Fibroblast of peridontal ligament (primary cell): ENCODE results near the gene SLC5A11.

Experiments
- DNase-seq: peaks from one replicate; pipeline ENCODE4 v3.0.0-alpha.2; 2010; ENCODE audit errors: extremely low read depth

Gene SLC5A11

GRCh38 chr16:24918641-24919040, 72.9 kb downstream of the SLC5A11 start:
- no peak for DNase-seq

DNA sequence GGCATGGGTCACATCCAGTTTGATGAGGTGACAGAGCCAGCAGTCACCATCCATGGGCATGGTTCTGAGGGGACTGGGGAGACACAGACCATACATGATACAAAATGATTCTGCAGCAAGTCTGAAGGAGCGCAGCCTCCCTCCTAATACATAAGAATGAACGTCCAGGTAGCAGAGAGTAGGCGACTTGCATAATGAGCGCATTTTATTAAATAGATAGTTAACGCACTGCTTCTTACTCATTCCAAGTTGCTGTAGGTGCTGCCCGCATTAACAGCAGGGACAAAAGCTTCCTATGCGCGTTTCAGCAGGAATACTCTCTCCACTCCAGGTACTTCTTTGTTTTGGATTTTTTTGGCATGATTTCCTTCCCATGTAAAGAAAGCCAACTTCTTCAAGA, 73.8 kb downstream of the SLC5A11 start:
- DNase-seq: no peak

DNA sequence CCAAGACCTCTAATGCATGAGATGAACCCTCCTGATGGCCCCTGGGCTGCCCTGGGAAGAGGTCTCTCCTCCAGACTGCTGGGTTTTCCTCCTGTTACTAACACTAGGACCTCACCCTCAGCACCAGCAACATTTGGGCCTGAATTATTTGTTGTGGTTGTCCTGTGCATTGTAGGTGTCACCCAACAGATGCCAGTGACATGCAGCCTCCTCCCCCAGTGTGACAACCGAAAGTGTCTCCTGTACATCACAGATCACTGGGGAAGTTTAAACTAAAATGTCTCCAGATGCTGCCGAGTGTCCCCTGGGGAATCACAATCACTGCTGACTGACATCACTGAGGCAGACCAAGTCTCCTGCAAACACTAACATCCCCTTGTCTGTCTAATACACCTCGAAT, 74.8 kb downstream of the SLC5A11 start:
- no peak for DNase-seq

GRCh38 chr16:24921229-24921628, 75.5 kb downstream of the SLC5A11 start:
- no peak for DNase-seq

DNA sequence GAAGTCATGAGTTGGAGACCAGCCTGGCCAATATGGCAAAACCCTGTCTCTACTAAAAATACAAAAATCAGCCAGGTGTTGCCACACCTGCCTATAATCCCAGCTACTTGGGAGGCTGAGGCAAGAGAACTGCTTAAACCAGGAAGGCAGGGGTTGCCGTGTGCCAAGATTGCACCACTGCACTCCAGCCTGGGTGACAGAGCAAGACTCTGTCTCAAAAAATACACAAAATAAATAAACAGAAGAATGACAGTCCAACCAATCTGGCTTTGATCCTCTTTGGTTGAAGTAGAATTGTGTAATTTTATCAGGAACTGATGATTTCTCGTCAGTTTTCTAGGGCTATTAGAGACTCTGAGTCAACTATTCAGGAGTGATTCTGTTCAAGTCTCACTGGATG, 79.4 kb downstream of the SLC5A11 start:
- no peak for DNase-seq

GRCh38 chr16:24929409-24929808, 83.6 kb downstream of the SLC5A11 start:
- DNase-seq: no peak

- DNase-seq: no peak
Observed at GRCh38 chr16:24930440-24930839, 84.7 kb downstream of the SLC5A11 start.

DNA sequence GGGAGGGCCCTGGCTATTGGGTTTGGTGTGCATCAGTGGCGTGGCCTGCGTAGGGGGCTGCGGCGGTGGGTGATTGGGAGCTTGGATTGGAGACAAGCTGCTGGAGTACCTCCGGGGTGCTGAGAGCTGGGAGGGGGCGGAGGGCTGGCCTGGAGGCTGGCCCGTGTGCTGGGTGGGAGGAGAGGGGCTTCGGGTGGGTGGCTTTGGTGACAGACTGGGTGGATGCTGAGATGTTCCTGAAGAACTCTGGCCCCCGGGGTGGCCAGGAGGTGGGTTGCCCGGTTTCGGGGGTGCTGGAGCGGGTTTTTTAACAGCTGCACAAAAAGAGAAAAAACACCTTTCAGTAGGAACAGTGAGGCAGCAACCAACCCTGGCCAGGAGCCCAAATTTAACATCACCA, 85.3 kb downstream of the SLC5A11 start:
- DNase-seq: no peak

DNA sequence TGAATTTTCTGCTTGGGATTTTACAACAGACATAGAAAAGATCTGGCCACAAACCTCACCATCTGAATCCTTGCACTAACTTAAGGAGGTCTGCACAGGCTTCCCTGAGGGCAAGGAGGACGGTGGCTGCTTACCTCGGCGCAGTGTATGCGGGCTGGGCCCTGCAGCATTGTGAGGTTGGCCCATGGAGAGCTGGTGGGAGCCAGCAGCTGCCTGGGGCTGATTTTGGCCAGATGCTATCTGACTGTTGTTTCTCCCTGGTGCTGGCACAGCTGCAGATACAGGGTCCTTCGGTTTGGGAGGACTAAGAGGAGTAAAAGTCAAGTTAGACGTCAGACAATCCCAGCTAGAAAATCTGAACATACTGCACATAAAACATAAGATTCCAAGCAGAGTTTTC, 89.6 kb downstream of the SLC5A11 start:
- DNase-seq: no peak

DNA sequence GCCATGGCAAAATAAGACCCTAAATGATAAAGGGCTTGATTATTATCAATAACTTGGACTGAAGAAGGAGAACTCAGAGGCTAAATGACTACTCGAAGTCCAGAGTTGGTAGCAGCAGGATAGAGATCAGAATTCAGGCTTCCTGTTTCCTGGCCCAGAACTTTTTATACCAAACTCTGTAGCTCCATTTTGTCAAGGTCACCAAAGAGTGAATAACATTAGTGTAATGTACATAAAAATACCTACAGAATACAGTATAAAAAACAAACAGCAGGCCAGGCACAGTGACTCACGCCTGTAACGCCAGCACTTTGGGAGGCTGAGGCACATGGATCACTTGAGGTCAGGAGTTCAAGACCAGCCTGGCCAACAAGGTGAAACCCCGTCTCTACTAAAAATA, 90.4 kb downstream of the SLC5A11 start:
- DNase-seq: no peak

DNA sequence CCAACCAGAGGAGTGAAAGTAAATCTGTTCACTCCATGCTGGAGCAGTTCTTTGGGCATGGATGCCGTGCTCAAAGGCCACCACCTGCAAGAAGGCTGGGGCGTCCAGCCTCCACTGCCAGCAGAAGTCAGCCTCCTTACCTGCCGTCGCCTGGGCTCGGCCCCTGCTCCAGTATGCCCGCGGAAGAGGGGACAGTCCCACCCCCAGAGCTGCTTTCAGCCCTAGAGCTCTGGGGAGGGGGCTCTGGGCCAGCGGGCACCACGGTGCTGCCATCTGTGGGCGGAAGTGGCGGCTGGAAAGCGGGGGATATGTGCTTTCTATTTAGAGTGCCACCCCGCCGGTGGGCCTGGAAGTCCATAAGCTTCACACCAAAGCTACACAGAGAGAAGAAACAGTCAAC, 93.5 kb downstream of the SLC5A11 start:
- no peak for DNase-seq

DNA sequence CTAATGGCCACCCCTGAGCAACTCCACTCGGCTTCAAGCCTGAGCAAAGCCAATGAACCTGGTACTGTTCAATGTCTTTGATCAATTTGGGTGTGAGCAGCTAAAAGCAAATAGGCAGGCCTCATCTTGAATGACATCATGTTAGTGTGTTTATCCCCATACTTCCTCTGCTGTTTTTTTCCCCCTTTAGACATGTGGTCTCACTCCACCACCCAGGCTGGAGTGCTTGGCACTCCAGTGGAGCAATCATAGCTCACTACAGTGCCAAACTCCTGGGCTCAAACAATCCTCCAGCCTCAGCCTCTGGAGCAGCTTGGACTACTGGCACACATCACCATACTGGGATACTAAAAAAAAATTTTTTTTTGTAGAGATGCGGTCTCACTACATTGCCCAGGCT, 94.0 kb downstream of the SLC5A11 start:
- DNase-seq: no peak

DNA sequence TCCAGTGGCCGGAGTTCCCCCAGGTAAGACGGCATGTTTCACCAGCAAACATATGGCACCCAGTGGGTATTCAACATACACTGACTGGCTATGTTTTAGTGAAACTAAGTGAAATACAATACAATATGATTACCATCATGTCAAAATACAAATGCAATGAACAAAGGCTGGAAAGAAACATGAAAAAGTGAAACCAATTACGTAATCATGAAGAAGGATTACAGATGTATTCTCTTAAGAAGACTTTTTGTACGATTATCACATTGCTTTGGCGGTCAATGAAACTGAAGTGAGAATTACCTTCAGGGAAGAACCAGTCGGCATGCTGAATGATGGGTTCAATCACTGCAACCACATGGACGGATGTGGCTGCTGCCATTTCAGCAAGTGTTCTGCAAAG, 97.7 kb downstream of the SLC5A11 start:
- peak; percentile 15 for DNase-seq

DNA sequence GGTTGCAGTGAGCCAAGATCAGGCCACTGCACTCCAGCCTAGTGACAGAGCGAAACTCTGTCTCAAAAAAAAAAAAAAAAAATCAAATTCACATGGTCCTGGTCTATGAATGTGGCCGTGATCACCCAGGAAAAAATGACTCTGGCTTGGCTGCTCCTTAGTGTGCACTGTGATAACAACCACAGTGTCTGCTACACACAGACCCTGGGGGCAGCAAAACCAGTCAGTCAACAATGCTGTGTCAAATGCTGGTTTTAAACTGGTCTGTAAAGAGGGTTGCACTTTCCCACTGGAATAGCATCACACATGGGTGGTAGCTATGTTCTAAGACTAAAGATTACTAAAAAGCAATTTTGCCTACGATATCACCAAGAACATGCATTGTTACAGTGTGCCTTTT, 98.4 kb downstream of the SLC5A11 start:
- DNase-seq: no peak

DNA sequence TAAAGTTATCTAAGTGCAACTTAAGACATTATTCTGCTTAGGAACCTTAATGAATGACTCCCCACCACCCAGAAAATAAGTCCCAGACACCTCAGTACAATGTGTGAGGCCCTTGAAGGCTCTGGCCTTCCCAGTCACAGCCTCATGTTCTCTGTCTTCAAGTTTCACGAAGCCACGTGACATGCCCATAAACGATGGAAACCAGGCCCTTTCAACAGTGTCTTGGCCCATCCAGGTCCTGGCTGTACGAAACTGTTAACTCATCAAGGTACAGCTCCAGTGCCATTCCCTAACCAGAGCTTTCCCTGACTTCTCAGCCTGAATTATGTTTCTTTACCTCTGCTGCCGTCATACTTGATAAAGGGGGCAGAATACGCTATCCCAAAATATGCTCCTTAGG, 100.4 kb downstream of the SLC5A11 start:
- DNase-seq: no peak

DNA sequence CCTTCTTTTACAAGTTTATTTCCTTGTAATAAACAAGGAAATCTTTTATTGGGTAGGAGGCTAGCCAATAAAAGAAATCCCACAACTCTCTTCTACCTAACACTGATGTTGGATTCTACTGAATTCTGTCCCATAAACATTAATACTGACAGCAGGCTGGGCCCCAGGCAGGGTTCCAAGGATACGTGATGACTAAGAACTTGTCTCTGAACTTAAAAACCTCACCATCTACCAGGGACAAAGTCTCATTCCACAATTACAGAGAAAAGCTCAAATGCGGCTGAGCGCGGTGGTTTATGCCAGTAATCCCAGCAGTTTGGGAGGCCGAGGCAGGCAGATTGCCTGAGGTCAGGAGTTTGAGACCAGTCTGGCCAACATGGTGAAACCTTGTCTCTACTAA, 104.5 kb downstream of the SLC5A11 start:
- peak; percentile 66 for DNase-seq

GRCh38 chr16:24953306-24953705, 107.5 kb downstream of the SLC5A11 start:
- no peak for DNase-seq

DNA sequence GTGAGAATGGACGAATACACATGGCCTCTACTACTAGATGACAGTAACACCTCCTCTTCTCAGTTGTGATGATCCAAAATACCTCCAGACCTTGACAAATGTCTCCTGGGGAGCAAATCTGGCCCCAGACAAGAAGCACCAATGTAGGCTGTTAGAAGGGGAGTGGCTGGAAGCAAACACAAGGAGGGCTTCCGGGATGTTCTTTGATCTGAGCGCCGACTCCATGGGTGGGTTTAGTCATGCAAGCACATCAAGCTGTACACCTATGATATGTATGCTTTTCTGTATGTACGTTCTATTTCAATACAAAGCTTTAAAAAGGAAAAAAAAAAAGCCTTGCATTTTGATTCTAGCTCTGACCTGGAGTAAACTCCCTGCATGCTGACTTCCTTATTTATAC, 108.0 kb downstream of the SLC5A11 start:
- no peak for DNase-seq

GRCh38 chr16:24954137-24954536, 108.4 kb downstream of the SLC5A11 start:
- DNase-seq: no peak

DNA sequence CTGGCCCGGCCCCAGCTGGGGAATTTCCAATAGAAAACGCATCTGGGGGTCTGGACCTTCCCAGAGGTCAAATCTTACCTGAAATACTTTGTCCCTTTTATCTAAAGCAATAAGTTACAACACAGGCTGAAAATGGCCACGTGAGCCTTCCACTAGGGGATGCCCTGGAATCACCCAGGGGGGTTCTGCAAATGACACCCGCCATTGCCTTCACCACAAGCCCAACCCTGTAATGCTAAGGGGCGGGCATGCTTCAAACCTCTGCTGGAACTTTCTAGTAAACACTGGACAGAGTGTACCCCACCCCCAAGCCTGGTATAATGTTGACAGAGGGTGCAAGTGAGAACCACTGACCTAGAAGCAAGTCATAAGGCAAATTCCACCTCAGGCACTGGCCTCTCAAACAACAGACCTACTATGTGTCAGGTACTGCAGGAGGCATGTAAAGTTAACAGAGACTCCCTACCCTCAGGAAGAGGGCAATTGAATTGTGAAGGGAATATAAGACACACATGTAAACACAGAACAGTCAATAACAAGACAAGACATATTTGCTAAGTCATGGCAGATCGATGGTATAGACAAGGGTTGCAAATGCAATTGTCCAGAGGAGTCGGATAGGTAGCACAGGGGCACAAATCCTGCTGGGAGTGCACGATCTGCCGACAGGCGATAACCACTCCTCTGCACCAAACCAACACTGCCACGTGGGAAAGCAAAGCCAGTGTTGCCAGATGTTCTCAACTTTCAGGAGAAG, 110.4 kb downstream of the SLC5A11 start:
- DNase-seq: peak; percentile 6

DNA sequence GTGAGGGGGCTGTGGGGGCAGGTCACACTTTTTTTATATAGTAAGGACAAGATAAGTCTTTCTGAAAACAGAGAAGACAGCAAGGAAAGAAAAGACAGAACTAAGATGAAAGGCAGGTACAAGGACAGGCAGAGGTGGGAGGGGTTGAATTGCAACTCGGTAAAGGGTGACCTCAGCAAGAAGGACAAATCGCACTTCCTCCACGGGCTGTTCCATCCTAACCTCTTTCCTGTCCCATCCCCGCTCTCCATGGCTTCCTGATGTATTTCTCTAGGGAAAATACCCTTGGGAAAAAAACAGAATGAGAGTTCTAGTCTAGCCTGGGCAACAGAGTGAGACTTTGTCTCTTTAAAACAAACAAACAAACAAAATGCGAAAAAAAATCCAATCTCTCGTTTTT, 112.1 kb downstream of the SLC5A11 start:
- no peak for DNase-seq
